HG02588 (cell line): ENCODE data around the gene FAM72B.
"Not testable (repeated sequence)": the region's sequence is repeated elsewhere in the genome, so short reads cannot be mapped to it uniquely, and the experiment has no call there.

ENCODE experiments used
- ATAC-seq: cut with Tn5 transposase; IDR thresholded peaks from one replicate; pipeline ENCODE4 v1.9.1; 2021; ENCODE audit warnings: mild to moderate bottlenecking, moderate library complexity; ENCODE audit not compliant: unreplicated experiment

The FAM72B gene

GRCh38 chr1:121184290-121185127, at the start of gene FAM72B, which contains the start of gene SRGAP2C:
Gene FAM72B, minus strand, starts transcription at chr1:121184340. Its CDS starts 851 bp downstream, at chr1:121183489.
Gene SRGAP2C, plus strand, starts transcription at chr1:121184975. Its CDS starts 2,472 bp downstream, at chr1:121187447.
- peak; percentile 83 for ATAC-seq

- peak; percentile 54 for ATAC-seq
Observed at GRCh38 chr1:121232445-121233125, 48.4 kb upstream of the FAM72B start.

DNA sequence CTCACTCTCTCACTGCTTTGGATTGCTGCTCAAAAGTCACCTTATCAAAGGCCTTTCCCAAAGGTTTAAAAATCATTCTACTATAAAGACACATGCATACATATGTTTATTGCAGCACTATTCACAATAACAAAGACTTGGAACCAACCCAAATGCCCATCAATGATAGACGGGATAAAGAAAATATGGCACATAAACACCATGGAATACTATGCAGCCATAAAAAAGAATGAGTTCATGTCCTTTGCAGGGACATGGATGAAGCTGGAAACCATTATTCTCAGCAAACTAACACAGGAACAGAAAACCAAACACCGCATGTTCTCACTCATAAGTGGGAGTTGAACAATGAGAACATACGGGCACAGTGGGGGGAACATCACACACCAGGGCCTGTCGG, 46.5 kb upstream of the FAM72B start:
- not testable (repeated sequence) for ATAC-seq

DNA sequence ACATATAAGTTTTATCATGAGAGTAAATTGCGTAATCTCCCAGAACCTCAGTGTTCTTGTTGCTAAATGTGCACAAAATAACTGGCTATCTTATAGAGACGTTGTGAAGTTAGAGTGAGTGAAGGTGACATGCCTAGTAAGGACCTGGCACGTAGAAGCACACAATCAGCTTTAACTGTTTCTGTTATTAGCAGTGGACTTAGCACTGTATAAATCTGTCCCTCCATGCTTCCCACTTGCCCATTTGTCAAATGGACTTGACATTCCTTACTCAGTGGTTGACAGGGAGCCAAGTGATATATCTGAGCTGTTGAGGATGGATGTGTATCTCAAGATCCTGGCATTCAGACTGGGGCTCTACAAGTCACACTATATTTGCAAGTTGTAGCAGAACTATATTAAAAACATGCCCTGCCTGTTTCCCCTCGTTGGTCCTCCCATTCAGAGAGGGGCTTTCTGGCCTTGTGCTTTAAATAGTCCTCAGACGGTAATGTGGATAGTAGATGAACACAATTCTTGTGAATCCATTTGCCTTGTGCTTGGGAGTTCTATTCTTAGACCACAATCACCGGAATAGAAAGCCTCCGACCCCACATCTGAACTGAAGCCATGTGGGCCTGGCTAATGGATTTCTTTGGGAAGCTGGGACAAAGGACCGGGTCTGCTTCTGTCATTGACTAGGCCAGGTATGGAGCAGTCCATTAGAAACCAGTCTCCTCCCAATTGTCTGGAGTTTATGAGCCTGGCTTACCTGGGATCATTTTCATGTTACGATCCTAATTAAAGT, 43.6 kb upstream of the FAM72B start:
- not testable (repeated sequence) for ATAC-seq

- not testable (repeated sequence) for ATAC-seq
Observed at GRCh38 chr1:121226925-121227324, 42.8 kb upstream of the FAM72B start.

GRCh38 chr1:121226295-121226904, 42.3 kb upstream of the FAM72B start:
- ATAC-seq, result not testable (repeated sequence)

DNA sequence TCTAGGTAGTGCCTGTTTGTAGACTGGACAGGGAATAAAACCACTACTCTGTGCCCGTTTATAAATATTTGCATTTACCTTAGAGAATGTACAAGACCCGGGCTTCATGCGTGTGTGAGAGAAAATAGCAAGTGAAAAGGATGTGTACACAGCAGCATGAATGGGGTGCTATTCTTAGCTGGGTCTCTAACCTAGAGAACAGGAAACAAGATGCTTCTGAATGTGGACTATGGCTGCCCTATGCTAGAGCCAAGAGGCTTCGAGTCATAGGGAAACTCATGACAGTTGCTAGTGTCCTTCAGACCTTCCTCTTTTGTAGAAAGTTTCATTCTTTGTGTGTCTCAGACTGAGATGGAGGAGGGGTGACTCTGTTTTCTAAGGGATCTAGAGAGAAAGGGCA, 40.6 kb upstream of the FAM72B start:
- peak; percentile 98 for ATAC-seq

DNA sequence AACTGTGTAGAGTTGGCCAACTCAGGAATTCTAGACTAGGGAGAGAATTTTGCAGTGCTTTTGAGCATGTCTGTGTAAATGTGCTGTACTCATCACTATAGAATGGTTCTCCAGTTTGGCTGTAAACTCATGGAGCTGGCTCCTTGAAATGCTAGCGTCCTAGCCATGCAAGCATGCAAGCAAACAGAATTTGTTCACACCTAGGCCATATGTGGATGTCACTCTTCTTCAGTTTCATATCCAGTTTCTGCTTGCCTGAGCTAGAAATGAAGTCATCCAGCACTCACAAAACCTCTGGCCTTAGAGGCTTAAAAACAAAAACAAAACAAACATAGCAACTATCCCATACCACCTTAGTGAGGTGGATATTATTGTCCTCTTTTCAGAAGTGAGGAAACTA, 37.6 kb upstream of the FAM72B start:
- peak; percentile 59 for ATAC-seq

GRCh38 chr1:121216676-121217075, 32.5 kb upstream of the FAM72B start:
- ATAC-seq, result not testable (repeated sequence)

DNA sequence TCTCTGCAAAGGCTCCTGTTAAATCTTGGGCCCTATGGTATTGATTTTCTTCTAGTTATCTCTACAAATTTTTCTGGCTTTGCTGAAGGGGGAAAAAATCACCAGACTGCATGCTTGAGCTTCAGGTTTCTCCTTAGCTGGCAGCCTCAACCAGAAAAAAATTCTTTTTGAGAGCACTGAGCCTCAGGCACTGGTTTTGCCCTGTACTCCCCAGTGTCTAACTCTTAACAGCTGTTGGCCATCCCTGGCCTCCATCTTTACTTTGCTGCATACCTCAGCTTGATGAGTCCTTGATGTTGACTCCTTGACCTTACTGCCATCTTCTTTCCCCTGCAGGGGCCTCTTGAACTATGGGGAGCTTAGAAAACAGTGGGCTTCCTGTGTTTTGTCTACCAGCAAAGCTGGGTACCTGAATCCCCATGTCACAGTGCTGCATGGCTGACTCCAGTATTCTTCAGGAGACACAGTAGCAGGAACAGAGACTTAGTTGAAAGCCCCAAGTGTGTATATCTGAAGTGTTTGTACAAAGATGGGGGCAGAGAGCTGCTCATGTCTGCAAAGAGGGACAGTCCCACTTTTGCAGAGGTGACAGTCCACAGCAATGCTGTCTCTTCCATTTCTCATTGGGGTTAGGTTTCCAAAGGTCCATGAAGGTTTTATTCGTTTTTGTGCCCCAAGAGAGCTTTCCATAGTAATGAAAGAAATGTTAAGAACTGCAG, 31.7 kb upstream of the FAM72B start:
- not testable (repeated sequence) for ATAC-seq

GRCh38 chr1:121214544-121215156, 30.5 kb upstream of the FAM72B start:
- ATAC-seq, result not testable (repeated sequence)

DNA sequence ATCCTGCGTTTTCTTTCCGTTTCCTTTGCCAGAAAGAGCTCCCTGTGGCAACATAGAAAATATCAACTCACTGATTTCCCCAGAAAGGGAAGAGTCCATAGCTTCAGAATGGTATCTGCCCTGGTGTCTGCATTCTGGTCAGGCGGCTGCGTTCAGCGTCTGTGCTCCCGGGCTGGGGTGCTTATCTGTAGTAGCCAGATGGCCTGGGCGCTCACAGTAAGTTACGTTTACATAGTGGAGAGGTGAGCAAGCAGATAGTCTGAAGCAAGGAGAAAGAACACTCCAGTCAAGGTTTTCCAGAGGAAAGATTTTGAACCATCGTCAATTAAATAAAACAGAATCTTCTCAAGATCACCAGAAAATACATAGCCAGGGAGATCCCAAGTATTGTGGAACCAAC, 29.4 kb upstream of the FAM72B start:
- not testable (repeated sequence) for ATAC-seq

DNA sequence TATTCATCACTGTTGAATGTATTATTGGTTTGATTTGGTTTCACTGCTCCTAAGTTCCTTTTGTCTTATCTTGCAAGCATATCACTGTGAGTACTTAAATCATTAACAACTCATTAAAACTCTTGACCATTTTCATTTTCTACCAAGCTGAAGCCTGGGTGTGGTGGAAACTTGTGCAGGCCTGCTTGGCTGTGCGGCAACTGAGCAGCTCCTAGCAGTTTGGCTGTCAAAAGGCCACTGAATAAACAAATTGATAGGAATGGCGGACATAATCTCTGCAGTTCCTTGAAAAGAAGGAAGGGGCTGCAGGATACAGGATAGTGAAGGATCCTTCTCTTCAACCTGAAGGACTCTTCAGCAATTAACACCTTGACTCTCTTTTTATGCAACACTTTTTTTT, 26.6 kb upstream of the FAM72B start:
- ATAC-seq, result not testable (repeated sequence)

DNA sequence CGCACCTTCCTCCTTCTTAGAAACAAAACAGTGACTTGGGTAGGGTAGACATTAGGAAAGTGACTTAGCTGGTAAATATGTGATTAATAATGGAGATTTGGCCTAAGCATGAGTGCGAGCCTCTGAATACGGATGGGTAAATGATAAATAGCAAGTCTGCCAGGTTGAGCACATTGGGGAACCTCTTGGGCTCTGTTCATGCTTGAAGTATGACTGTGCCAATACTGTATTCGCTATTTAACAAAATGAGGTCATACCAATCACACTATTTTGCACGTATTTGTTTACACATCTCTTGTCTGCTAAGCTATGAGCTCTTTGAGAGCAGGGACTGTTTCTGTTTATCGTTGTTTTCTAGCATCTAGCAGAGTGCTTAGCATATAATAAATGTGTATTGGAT, 24.2 kb upstream of the FAM72B start:
- not testable (repeated sequence) for ATAC-seq

DNA sequence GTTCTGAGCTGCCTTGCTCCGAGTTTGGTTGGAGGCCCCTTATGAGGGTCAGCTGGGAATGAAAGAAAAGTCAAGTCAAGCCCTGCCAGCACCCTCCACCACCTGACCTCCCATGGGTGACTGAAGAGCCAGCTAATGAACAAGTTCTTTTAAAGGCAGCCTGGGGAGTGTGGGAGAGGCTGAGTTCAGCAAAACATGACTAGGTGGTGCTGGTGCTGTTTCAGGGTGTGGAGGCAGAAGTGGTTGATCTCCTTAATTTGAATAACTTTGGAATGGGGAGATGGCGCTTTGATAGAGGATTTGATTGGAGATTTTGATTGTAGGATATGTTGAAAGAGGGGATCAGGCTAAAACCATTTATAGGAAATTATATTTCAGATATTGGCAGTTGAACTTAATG, 23.2 kb upstream of the FAM72B start:
- not testable (repeated sequence) for ATAC-seq

- ATAC-seq, result not testable (repeated sequence)
Observed at GRCh38 chr1:121205786-121206711, 21.9 kb upstream of the FAM72B start.

DNA sequence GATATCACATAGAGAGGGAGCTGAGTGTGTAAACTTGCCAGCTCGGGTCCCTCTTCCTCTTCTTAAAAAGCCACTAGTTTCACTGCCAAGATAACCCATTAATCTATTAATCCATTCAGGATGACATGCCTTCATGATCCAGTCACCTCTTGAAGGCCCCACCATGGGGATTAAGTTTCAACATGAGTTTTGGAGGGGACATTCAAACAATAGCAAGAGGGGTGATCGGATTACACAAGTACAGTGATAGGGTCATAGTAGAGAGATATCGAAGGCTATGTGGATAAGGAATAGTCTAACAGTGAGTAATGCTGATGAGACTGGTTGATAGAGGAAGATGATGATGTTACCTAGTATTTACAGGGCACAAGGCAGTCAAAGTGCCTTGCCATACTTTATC, 18.8 kb upstream of the FAM72B start:
- not testable (repeated sequence) for ATAC-seq
